HepG2 (cell line): ENCODE results near the gene RPL11. TPM values are rescaled to one million over a fixed set of nuclear protein-coding genes. Genes with fewer than 3 reads are reported as not detected.

ENCODE experiments used
- DMAP1 ChIP-seq: IDR thresholded peaks from 2 replicates; pipeline ENCODE4 v1.6.1; 2016
- GTF3A ChIP-seq: sonication (generic); formaldehyde crosslinking; conservative IDR thresholded peaks from 2 replicates; pipeline ENCODE4 v1.4.0; 2020; ENCODE audit warnings: mild to moderate bottlenecking, missing genetic modification reagents
- KAT8 ChIP-seq: IDR thresholded peaks from 2 replicates; pipeline ENCODE4 v1.6.1; 2016; ENCODE audit warnings: missing genetic modification reagents, missing compliant biosample characterization
- MTA1 ChIP-seq: sonication (generic); formaldehyde crosslinking; IDR thresholded peaks from 2 replicates; pipeline ENCODE4 v1.4.0; 2020; ENCODE audit warnings: missing genetic modification reagents, mild to moderate bottlenecking, borderline replicate concordance
- POLR2G ChIP-seq: fragments of 200-400 bp; formaldehyde crosslinking; IDR thresholded peaks from 2 replicates; pipeline ENCODE4 v1.6.1; 2018; ENCODE audit warnings: mild to moderate bottlenecking, low read depth, low read length, moderate library complexity
- SMAD3 ChIP-seq: sonication (generic); formaldehyde crosslinking; IDR thresholded peaks from 2 replicates; pipeline ENCODE4 v1.4.0; 2020; ENCODE audit warnings: missing genetic modification reagents
- TMF1 ChIP-seq: sonication (generic); formaldehyde crosslinking; IDR thresholded peaks from 2 replicates; pipeline ENCODE4 v1.8.1; 2022; ENCODE audit warnings: low read depth, missing genetic modification reagents
- TOE1 ChIP-seq: sonication (generic); formaldehyde crosslinking; IDR thresholded peaks from 2 replicates; pipeline ENCODE4 v1.4.0; 2020; ENCODE audit warnings: mild to moderate bottlenecking, missing genetic modification reagents
- ZNF276 ChIP-seq: sonication (generic); formaldehyde crosslinking; IDR thresholded peaks from 2 replicates; pipeline ENCODE4 v1.4.0; 2020; ENCODE audit warnings: mild to moderate bottlenecking, low read depth, missing genetic modification reagents
- ZNF333 ChIP-seq: sonication (generic); formaldehyde crosslinking; IDR thresholded peaks from 2 replicates; pipeline ENCODE4 v1.4.0; 2020; ENCODE audit warnings: mild to moderate bottlenecking, missing genetic modification reagents, borderline replicate concordance
- ZNF496 ChIP-seq: sonication (generic); formaldehyde crosslinking; IDR thresholded peaks from 2 replicates; pipeline ENCODE4 v1.8.1; 2023; ENCODE audit warnings: mild to moderate bottlenecking, moderate library complexity, missing genetic modification reagents; ENCODE audit not compliant: insufficient replicate concordance
- ZNF577 ChIP-seq: sonication (generic); formaldehyde crosslinking; IDR thresholded peaks from 2 replicates; pipeline ENCODE4 v1.4.0; 2020; ENCODE audit warnings: mild to moderate bottlenecking, low read depth, missing genetic modification reagents, borderline replicate concordance
- ZNF770 ChIP-seq: sonication (generic); formaldehyde crosslinking; IDR thresholded peaks from 2 replicates; pipeline ENCODE4 v1.5.0; 2020; ENCODE audit warnings: mild to moderate bottlenecking, missing genetic modification reagents
- ZXDC ChIP-seq: sonication (generic); formaldehyde crosslinking; IDR thresholded peaks from 2 replicates; pipeline ENCODE4 v1.5.0; 2020; ENCODE audit warnings: mild to moderate bottlenecking, missing genetic modification reagents
- polyA plus RNA-seq, 8 experiments: library from polyadenylated mRNA; depleted of rRNA in 3 of 8; stranded (reverse) in 7 of 8; unstranded in 1 of 8; fragments of >200 nt; fragmentation: Illumina TruSeq in 4 of 8; extraction: Trizol in 4 of 8; gene quantifications; 2 replicates each; pipeline versions ENCODE4 v1.2.1 to v1.2.3, GENCODE V29; 2011 to 2016; ENCODE audit warnings: low read depth in 4 of 8, missing spikeins in 1 of 8, mixed read lengths in 1 of 8; ENCODE audit not compliant: insufficient read depth in 1 of 8
- total RNA-seq, 5 experiments: library from RNA; depleted of rRNA; stranded (reverse); fragments of >200 nt; fragmentation: Illumina TruSeq; extraction: Trizol; gene quantifications; 2 replicates each; pipeline ENCODE4 v1.2.3, GENCODE V29; 2016; ENCODE audit warnings: low read depth in 1 of 5
- TF ChIP-seq, protein P1 (sequence below): sonication (generic); formaldehyde crosslinking; IDR thresholded peaks from 2 replicates; pipeline ENCODE4; 2020; ENCODE audit warnings: missing genetic modification reagents, mild to moderate bottlenecking, borderline replicate concordance
- TF ChIP-seq, protein P2 (sequence below): sonication (generic); formaldehyde crosslinking; IDR thresholded peaks from 2 replicates; pipeline ENCODE4 v1.4.0; 2020; ENCODE audit warnings: missing genetic modification reagents

The RPL11 gene
- total and polyA plus RNA-seq, 2 of the 13 experiments (the other 11 are each of a cell fraction or from before 2014, with no cell fraction given), result 1,682 to 2,010 TPM

GRCh38 chr1:23691499-23692307, at the start of gene RPL11 (continued):
- no peak for TF ChIP-seq ZXDC (CRISPR knock-in tag)
- no peak for TF ChIP-seq ZNF577 (CRISPR knock-in tag)
- TF ChIP-seq ZNF770 (CRISPR knock-in tag), result 0 out of 2 replicates have a peak, but pooled peaks have one; percentile 25
- peak; percentile 39; the same call in 1 of the 2 replicates for TF ChIP-seq SMAD3 (CRISPR knock-in tag)
- TF ChIP-seq, protein P1, sequence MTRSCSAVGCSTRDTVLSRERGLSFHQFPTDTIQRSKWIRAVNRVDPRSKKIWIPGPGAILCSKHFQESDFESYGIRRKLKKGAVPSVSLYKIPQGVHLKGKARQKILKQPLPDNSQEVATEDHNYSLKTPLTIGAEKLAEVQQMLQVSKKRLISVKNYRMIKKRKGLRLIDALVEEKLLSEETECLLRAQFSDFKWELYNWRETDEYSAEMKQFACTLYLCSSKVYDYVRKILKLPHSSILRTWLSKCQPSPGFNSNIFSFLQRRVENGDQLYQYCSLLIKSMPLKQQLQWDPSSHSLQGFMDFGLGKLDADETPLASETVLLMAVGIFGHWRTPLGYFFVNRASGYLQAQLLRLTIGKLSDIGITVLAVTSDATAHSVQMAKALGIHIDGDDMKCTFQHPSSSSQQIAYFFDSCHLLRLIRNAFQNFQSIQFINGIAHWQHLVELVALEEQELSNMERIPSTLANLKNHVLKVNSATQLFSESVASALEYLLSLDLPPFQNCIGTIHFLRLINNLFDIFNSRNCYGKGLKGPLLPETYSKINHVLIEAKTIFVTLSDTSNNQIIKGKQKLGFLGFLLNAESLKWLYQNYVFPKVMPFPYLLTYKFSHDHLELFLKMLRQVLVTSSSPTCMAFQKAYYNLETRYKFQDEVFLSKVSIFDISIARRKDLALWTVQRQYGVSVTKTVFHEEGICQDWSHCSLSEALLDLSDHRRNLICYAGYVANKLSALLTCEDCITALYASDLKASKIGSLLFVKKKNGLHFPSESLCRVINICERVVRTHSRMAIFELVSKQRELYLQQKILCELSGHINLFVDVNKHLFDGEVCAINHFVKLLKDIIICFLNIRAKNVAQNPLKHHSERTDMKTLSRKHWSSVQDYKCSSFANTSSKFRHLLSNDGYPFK (CRISPR knock-in tag), result peak; percentile 67; the same call in 1 of the 2 replicates
- peak; percentile 55; the same call in 1 of the 2 replicates for TF ChIP-seq MTA1
- peak; percentile 73 for TF ChIP-seq TMF1 (CRISPR knock-in tag)
- TF ChIP-seq ZNF496 (CRISPR knock-in tag), result no peak
- TF ChIP-seq ZNF276, result 0 out of 2 replicates have a peak, but pooled peaks have one; percentile 57
- peak; percentile 94; the same call in 1 of the 2 replicates for TF ChIP-seq ZNF333 (CRISPR knock-in tag)
- peak; percentile 73; the same call in 1 of the 2 replicates for TF ChIP-seq TOE1 (CRISPR knock-in tag)
- TF ChIP-seq, protein P2, sequence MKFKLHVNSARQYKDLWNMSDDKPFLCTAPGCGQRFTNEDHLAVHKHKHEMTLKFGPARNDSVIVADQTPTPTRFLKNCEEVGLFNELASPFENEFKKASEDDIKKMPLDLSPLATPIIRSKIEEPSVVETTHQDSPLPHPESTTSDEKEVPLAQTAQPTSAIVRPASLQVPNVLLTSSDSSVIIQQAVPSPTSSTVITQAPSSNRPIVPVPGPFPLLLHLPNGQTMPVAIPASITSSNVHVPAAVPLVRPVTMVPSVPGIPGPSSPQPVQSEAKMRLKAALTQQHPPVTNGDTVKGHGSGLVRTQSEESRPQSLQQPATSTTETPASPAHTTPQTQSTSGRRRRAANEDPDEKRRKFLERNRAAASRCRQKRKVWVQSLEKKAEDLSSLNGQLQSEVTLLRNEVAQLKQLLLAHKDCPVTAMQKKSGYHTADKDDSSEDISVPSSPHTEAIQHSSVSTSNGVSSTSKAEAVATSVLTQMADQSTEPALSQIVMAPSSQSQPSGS (CRISPR knock-in tag), result 0 out of 2 replicates have a peak, but pooled peaks have one; percentile 49
- no peak for TF ChIP-seq GTF3A (CRISPR knock-in tag)
- peak; percentile 99 for TF ChIP-seq POLR2G
- peak; percentile 95 for TF ChIP-seq KAT8 (CRISPR knock-in tag)
- TF ChIP-seq DMAP1 (CRISPR knock-in tag), result peak; percentile 93
